Measurements from ENCODE around the gene SMTN.

SMTN gene

DNA sequence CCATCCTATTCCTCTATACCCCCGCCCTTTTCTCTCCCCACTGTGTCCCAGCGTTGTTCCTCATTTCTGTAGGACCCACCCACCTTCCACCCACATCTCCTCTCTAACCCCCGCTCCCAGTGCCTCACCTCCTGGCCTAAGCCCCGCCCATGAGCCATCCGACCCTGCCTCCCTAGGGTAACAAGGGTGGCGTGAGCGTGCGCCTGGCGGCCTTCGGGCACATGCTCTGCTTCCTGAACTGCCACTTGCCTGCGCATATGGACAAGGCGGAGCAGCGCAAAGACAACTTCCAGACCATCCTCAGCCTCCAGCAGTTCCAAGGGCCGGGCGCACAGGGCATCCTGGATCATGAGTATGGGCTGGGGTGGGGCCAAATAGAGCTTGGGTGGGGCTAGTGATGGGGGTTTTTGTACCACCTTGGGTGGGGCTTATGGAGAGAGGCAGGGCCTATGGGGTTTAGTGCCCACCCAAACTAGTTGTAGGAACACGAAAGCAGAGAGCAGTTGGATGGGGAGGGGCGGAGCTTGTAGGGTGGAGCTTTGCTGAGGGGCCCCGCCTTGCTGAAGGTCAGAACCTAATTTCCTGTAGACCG, 46.2 kb downstream of the SMTN start:
- no peak for DNase-seq (ENCODE audit: low read depth)

DNA sequence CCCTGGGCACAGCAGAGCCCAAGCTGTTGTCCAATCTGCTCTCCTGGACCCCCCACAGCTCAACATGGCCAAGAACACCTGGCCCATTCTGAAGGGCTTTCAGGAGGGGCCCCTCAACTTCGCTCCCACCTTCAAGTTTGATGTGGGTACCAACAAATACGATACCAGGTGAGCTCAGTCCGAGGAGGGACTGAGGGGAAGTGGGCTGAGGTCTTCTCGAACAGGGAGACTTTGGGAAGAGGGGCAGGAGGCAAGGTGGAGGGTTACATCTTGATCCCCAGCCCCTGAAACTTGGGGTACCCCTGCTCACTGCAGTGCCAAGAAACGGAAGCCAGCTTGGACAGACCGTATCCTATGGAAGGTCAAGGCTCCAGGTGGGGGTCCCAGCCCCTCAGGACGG, 47.0 kb downstream of the SMTN start:
- no peak for DNase-seq (ENCODE audit: low read depth)

DNA sequence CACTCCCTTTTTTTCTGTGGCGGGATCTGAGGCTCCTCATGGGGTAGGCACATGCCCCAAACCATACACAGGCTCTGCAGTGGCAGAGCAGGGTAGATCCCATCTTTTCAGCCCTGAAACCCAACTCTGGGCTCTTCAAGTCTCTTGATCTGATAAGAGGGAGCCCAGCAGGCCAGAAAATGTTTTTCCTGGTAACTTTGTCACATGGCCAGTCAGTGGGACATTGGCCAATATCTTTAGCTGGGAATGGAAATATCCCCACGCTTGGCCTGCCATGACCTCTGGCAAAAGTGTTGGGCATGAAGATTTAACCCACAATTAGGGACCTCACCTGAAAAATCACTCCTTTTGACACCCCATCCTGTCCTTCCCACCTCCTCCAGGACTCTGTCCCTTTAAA, 49.8 kb downstream of the SMTN start:
- DNase-seq (ENCODE audit: low read depth) = no peak

DNA sequence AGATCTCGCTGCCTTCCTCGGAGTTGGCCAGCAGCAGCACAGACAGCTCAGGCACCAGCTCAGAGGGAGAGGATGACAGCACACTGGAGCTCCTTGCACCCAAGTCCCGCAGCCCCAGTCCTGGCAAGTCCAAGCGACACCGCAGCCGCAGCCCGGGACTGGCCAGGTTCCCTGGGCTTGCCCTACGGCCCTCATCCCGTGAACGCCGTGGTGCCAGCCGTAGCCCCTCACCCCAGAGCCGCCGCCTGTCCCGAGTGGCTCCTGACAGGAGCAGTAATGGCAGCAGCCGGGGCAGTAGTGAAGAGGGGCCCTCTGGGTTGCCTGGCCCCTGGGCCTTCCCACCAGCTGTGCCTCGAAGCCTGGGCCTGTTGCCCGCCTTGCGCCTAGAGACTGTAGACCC, 52.8 kb downstream of the SMTN start:
- DNase-seq (ENCODE audit: low read depth) = no peak

DNA sequence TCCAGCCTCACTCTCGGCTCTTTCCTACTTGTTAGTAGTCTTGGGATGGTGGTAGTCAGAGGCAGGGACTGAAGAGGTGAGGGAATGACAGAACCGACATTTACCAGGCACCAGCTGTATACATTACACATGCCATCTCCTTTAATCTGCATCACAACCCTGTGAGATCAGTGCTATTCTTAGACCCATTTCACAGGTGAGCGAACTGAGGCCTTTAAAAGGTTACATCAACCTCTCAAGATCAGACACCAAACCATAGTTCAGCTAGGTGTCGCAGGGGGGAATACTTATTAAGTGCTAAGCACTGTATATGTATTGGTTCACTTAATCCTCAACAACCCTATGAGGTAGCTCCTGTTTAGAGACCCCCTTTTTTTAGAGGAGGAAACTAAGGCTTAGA, 53.6 kb downstream of the SMTN start:
- no peak for DNase-seq (ENCODE audit: low read depth)

DNA sequence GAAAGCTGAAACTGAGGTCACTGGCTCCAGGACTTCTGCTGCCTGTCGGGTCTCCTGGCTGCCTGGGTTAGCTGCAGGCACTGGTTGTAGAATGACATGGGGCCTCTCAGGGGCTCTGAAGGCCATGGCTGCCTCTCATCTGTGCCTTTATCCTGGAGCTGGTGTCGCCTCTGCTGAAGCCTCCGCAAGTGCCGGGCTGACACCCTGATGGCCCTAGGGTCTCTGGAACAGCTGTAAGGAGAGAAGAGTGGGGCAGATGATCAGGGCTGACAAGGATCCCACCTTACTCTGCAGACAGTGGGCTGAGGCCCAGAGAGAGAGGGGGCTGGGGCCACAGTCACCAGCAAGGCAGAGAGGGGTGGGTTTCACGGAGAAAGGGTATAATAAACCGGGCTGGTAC, 54.6 kb downstream of the SMTN start:
- DNase-seq (ENCODE audit: low read depth) = no peak

DNA sequence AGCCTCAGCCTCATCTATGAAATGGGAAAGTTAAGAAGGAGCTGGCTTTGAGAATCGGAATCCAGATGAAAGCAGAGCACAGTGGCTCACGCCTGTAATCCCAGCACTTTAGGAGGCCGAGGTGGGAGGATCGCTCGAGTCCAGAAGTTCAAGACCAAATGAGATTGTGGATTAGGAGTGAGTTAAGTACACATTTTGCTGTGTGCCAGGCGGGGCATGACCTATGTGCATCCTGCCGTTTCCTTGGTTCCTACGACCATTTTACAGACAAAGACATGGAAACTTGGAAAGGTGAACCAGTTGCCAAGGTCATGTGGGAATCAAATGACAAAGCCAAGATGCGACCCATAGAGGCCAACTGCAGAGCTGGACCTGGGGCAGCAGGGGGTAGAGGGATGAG, 55.0 kb downstream of the SMTN start:
- DNase-seq (ENCODE audit: low read depth) = no peak

DNA sequence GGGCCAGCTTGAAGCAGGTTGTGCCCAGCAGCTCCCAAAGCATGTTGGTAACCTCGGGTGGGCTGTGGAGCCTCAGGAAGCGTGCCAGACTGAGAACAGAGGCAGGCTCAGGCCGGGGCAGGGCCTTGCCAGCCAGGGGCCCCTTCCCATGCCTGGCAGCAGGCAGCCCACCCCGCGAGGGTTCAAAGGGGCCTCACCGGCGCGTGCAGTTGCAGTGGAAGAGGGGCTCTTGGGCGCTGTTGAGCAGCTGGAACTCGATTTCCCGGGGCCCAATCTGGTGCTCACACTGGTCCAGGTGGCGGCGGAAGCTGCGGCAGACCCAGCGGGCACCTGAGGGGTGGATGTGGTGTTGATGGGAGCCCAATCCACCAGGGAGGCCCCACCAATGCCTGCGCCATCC, 55.6 kb downstream of the SMTN start:
- no peak for DNase-seq (ENCODE audit: low read depth)

DNA sequence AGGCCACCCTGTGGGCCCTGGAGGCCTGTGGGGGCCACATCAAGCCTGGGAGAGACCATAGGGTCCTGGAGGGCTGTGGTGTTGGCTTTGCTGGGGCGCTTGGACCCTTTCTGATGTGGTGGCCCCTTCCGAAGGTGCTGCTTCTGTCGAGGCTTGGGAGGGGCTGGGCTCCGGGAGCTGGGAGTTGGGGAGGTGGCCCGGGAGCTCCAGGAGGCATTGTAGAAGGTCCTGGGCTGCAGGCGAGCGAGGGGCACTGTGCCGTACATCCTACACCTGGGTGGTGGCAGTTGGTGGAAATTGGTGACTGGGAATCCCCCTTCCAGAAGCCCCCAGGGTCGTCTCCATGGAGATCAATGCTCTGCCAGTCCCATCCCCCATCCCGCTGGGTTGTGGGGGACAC, 56.6 kb downstream of the SMTN start:
- no peak for DNase-seq (ENCODE audit: low read depth)

DNA sequence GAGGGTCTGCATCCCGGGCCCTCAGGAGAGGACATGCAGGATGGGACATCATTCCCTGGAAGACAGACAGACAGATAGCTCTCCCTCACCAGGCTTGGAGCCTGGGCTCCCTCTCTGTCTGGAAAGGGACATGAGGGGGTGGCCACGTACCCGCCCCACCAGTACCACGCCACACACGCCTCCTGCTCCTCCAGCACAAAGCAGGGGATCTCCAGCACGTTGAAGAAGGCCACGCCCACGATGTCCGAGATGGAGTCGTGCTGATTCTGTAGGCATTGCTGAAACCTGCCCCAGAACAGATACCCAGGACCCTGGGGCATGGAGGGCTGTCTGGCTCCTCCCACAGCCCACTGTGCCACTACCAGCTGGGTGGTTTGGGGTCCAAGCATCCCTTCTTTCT, 57.0 kb downstream of the SMTN start:
- no peak for DNase-seq (ENCODE audit: low read depth)

DNA sequence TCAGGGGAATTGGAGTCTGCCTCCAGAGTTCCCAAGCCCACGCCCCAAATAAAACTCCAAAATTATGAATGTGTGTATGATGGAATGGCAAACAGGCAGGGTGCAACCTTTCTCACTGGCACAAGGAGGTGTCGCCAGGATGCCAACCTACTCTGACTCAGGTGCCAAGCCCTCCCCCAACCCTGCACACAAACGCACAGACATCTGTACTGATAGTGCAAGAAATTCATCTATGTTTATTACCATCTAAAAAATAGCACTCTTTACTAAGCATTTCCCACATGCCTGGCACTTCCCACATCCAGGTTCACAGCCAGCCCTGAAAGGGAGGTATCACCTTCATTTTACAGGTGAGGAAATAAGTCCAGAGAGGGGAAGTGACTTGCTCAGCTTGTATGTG, 57.9 kb downstream of the SMTN start:
- no peak for DNase-seq (ENCODE audit: low read depth)

DNA sequence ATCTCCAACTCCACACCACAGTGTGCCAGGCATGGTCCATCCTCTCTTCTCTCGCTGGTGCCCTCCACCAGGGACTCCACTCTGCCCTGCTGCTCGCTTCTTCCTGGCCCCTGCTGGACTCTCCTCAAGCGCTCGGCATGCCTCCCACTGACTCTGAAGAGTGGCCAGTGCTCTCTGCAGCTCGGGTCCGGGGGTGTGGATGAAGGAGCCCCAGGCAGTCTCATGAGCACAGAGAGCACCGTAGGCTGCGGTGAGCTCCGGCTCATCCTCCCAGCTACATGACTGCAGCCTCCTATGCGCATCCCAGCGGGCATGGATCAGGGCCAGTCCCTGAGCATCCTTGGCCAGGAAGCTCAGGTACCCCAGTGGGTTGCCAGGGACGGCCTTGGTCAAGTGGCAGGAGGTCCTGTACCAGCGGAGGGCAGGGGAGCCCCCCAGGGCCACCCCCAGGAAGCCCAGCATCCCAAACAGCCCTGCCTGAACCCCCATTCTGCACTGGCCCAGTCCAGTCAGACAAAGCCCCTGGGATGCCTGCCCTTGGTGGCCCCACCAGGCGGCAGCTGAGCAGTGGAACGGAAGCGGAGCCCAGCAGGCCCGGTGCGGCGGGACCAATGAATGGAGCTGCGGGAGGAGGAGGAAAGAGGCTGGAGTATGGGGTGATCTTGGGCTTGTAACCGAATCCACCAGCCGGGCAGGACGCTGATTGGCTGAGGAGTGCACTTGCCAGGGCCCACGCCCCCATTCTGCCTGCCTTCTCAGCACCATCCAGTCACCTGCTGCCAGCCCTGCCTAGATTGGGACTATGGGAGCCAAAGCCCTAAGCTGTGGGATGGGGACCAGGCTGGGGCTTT, 59.0 kb downstream of the SMTN start, which contains the start of gene PLA2G3:
Gene PLA2G3 (minus strand): TSS at position 643 of the 851 bp plus-strand sequence. CDS start 154 bp downstream, at position 489.
- DNase-seq (ENCODE audit: low read depth) = no peak

DNA sequence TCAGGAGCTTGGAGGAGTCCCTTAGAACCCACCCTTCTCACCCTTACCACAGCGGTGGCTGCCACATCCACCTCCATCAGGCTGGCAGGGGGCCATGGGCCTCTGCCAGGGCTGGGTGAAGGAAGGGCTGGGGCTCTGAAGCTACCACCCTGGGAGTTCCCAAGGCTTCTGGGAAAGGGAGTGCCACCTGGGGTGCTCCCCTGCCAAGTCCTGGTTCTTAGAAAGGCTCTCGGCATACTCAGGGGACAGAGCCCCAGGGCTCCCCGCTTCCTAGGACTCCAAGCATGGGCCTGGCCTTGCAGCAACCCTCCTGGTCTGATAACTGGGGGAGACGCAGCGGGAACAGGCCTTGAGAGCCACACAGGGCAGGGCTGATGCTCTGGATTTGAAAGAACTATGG, 59.6 kb downstream of the SMTN start:
- DNase-seq (ENCODE audit: low read depth) = no peak

DNA sequence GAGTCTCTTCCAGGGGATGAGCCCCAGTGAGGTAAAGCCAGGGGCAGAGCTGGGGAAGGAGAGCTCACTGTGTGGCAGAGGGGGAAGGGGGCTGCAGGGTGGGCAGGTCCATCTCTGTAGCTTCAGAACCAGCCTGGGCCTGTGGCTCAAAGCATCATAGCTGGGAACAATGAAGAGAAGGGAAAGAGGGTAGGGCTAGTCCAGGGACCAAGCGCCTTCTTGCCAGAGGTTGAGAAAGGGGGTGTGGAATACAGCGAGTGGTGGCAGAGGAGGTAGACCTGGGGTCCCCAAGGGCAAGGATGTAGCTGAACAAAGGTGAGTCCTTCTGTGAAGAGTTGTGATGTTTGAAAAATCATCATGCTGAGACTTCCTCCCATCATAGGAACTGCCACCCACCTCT, 60.4 kb downstream of the SMTN start:
- DNase-seq (ENCODE audit: low read depth) = no peak

DNA sequence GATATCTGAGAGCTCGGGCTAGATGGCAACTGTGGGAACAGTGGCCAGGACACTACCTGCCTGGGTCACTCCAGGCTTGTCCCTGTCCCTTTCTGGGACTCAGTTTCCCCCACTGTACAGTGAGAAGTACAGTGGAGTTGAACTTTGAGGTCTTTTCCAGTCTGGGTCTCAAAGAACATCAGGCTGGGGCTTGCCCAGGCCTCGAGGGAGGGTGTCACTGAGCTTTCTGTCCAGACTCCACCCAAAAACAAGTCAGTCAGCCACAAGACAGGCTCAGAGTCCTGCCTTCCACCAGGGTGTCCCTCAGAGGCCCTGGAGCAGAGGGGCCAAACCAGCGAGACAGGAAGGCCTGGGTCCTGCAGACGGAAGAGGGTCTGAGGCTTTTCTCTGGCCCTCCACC, 61.2 kb downstream of the SMTN start:
- DNase-seq (ENCODE audit: low read depth) = no peak

DNA sequence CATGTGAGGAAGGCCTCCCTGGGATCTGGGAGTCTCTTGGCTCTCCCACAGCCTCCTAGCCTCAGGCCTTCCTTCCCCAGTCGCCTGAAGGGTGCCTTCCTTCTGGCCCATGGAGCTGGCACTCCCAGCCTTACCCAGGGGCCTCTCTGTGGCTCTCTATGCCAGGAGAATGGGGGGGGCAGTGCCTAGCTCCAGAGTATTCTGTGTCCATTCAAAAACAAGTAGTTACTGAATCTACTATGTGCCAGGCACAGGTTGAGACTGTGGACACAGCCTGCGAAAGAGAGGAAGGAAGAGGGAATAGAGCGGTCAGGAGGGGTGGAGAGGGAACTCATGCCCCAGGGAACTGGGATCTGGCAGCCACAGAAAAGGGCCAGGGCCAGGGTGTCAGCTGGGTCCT, 61.9 kb downstream of the SMTN start:
- no peak for DNase-seq (ENCODE audit: low read depth)

DNA sequence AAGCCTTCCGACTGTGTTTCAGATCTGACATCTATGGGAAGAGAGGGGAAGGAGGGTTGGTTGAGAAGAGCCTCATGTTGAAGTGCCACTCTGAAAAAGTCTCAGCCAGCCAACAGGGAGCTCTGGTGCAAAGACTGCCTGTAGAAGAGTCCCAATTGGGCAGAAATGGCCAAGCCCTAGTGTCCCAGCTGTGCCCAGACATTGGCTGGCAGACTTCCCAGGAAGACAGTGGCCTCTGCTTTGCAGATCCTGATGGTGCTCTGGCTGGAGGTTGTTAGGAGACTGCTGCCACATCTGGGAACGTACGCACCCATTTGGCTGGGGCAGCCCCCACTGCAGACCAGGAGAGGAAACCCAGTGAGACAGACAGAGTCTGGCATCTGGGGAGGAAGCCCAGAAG, 62.4 kb downstream of the SMTN start:
- DNase-seq (ENCODE audit: low read depth) = no peak

DNA sequence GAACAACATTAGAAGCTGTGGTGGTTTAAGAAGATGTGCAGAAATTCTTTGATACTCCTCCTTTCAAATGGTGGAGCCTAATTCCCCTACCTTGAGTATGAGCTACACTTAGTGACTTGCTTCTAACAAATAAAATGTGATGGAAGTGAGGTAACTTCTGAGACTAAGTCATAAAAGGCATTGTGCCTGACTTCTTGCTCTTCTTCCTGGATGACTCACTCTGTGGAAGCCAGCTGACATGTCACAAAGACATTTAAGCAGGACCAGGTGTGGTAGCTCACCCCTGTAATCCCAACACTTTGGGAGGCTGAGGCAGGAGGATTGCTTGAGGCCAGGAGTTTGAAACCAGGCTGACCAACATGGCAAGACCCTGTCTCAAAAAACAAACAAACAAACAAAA, 63.1 kb downstream of the SMTN start:
- no peak for DNase-seq (ENCODE audit: low read depth)

DNA sequence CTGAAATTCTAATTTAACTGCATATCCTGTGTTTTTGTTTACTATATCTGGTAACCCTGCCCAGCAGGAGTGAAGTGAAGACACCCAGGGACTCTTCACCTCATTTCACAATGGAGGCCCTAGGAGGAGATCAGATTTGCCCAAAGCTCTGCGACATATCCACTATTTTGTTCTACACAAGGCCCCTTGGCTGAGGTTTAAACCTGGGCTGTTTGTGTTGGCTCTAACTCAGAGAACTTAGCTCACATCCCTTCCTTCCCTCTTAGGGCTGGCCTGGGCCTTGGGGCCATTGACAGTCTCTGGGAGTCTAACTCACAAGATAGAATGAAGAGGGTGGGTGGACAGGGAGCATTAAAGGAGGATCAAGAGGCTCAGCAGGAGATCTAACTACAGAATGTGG, 67.4 kb downstream of the SMTN start:
- DNase-seq (ENCODE audit: low read depth) = no peak

DNA sequence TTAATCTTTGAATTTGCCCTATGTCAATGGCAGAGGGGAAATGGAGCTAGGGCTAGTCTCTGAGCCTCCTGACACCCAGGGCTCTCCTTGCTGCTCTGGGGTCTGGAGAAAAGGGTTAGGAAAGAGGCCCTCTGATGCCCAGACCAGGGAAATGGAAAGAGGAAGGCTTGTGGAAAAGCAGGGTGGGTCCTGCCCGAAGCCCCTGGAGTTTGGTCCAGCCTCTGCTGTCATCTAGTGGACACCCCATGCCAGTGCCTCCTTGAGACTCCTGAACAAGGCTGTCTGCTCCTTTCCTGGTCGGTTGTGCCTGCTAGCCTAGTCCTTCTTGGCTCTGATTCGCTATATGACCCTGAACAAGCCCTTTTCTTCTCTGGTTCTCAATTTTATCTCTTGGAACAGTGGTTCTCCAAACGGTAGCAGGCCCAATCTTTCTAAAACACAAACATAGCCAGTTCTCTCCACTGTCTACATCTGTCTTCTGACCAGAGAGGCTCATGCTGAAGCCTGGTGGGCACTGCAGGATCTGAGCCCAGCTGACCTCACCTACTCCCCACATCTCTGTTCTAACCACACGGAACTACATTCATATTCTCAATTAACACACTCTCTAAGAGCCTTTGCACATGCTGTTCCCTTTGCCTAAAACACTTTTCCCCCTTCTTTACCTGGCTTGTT, 68.0 kb downstream of the SMTN start:
- DNase-seq (ENCODE audit: low read depth) = no peak

DNA sequence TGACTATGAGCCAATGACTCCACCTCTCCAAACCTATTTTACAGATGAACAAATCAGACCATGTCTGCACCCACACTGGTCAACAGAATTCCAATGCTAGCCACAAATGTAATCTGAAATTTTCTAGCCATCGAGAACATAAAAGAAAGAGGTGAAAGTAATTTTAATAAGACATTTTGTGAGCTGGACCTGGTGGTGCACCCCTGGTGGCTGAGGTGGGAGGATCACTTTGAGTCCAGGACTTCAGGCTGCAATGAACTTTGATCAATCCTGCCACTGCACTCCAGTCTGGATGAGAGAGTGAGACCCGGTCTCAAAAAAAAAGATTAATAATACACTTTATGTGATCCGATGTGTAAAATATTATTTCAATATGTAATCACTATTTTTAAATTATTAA, 69.5 kb downstream of the SMTN start:
- DNase-seq (ENCODE audit: low read depth) = no peak

DNA sequence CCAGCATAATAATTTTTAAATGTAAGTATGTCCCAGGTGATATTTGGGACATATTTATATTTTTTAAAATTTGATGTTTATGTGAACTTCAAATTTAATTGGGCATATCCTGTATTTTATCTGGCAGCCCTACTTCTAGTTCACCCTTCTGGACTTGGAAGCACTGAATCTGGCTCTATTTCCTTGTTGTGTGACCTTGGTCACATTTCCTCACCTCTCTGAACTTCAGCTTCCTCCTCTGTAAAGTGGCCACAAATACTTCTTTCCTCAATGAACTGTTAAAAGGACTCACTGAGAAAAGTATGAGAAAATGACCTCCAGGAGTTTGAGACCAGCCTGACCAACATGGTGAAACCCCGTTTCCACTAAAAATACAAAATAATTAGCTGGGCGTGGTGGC, 70.8 kb downstream of the SMTN start:
- DNase-seq (ENCODE audit: low read depth) = no peak

DNA sequence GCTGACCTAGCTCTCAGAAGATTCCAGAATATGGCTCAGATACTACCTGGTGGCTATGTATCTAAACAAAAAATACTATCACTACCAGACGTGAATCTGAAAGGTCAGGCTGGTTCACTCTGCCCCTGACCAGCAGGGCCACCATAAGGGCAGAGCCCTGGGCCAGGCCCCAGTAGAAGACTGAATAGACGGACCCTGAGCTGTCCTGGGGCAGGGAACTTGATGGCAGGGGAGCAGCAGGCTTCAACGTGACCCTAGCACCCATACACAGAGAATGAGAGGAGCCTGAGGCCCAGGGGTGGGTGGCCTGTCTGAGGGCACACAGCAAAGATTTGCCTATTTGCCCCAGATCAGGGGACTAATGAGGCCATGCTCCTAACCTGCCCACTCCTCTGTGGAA, 72.2 kb downstream of the SMTN start:
- no peak for DNase-seq (ENCODE audit: low read depth)
